Head of caudate nucleus (tissue), 42 donors: ENCODE data around the gene CRISPLD2.
A peak's percentile ranks its signal among the peaks of the same experiment; 100 is the strongest.

ENCODE experiments used
- DNase-seq, 42 donors: peaks; one replicate each; pipeline versions ENCODE4 v3.0.0 to v3.0.0-alpha.2; 2020 to 2021; ENCODE audit warnings: mixed read lengths in 7 of 42
- intact Hi-C: fragments of 100-400 bp; cut with DNase I; formaldehyde crosslinking; loops from one replicate; pipeline ENCODE4 v1.15.0; 2022

CRISPLD2 gene

DNA sequence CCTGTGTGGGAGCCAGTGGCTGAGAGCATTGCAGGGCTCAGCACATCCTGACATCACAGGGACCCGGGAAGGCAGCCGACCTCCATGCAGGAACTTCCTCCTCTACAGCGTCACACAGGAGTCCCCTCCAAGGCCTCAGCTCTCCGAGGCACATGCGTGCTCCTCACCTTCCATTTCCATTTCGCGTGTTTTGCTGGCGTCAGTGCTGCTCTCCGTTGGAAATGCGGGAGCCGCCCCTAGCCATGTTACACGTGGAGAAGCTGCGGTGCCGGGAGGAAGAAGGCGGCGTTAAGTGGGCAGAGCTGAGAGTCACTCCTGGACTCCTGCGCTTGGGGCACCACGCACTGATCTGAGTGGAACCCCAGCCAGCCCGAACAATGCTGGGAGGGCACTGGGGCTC lies 25.2 kb upstream of the CRISPLD2 start:
- no peak for DNase-seq
- intact Hi-C loops: no loop called here

DNA sequence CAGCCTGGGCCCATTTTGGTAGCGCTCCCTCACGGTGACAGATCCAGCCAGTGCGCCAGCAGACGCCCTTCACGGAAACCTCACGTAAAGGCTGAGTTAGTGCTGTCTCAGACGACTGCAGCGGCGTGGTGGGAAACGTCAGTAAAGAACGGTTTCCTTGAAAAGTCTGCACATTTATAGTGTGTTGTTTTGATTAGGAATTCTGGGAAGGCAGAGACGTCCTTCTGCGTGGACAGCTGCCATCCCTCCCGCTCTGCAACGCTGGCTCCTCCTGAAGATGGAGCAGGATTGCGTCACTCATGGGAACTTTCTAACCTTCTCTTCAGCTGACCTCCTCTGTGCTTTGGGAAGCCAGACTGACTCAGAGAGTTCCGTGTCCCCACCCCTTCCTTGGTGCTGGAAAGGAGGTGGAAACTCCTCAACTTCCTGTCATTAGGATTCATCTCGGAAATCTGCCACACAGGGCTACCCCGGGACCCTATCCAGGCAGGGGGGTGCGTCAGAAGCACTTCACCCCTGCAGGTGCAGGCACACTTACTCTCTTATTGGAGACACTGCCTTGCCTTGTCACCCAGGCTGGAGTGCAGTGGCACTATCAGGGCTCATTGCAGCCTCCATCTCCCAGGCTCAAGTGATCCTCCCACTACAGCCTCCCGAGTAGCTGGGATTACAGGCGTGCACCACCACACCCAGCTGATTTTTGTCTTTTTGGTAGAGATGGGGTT lies 24.3 kb upstream of the CRISPLD2 start:
- no peak for DNase-seq
- intact Hi-C loops: no loop called here

DNA sequence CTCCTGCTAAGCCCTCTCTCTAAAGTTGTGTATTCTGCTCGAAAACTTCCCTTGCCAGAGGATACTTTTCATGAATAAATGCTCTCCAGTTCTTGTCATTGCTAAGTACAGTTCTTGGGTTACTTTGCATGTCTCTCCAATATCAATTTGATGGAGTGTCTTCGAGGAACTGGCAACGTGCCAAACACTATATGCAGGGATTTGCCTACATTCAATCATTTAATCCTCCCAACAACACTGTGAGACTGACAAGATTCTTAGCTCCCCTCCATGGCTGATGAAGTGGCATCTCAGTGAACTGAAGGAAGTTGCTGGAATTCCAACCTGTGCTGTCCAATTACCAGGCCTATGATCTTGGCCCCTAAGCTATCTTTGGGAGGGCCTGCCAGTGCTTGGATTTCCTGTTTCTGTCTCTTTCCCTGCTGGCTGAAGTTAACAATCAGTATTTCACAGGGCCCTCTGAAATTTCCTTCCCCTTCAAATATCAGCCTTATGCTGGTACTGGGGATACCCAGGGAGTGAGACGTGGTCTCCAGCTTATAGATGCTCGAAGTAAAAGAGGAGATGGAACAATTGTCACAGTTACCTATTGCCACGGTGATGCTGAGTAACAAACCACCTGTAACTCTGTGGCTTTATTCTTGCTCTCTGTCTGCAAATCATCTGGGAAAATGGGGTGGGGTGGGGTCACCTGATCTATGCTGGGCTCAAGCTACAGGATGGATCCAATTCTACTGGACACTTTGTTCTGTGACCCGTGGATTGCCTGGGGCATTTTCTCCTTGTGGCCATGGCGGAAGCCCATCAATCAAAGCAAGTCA lies 19.4 kb upstream of the CRISPLD2 start:
- intact Hi-C loops: no loop called here
- no peak for DNase-seq

DNA sequence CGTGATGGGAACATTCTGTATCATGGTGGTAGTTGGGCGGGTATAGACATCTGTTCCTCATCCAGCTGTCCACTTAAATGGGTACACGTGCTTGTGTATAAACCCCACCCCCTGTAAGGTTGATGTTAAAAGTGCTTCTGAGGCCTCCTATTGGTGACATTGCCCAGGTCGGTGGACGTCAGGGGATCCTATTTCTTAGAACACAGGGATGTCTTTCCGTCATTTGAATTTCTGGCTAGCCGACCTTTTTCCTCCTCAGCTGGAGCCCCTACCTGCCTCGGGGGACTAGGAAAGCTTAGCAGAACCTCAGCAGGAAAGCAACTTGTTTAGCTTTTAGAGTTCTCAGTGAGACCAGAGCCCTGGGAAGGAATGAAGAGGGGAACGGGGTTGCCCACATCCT lies 16.6 kb upstream of the CRISPLD2 start:
- intact Hi-C loops: no loop called here
- DNase-seq: no peak

DNA sequence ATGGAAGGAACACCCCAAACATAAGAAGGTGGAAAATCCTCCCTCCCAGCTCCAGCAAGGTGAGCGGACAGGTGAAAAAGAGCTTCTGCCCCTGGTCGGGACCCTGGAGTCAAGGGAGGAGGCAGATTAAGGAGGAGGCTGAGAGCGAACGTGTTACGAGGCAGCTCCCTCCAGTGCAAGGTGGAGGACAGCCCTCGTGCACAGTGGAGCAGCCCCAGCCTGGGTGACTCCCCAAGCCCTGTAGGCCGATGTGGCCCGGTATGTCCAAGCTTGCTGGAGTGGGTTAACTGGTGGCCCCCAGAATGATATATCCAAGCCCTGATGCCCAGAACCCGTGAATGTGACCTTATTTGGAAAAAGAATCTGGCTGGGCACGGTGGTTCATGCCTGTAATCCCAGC lies 15.5 kb upstream of the CRISPLD2 start:
- intact Hi-C loops: no loop called here

DNA sequence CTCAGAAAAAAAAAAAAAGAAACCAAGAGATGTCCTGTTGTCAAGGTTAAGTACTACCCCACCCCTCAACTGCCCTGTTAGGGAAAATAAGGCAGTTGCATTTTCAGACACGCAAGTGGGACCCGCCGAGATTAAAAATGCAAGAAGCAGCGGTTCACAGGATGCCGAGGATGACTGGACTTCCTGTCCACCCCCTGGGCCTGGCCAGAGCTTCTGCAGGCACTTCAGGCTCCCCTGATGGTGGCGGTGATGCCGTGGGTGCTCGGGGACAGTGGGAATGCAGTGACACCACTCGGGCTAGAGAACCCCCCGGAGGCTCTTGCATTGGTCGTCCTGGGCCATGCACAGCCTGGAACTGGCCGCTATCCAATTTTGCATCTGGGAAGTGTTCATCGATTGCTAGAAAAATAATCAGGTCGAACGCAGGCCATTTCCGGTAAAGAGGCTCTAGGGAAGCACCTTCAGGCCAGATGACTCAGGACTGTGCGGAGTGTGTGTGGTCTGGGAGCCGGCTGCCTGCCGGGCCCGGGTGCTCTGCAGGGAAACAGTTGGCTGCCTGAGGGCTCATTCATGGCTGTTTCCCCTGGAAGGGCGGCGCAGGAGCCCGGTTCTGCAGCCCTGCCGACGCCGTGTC lies 13.4 kb upstream of the CRISPLD2 start:
- peak in 9 of 42 donors; percentile 7 to 44 (median 28) for DNase-seq

More for the DNA sequence above, 15.5 kb upstream of the CRISPLD2 start:
- no peak for DNase-seq

DNA sequence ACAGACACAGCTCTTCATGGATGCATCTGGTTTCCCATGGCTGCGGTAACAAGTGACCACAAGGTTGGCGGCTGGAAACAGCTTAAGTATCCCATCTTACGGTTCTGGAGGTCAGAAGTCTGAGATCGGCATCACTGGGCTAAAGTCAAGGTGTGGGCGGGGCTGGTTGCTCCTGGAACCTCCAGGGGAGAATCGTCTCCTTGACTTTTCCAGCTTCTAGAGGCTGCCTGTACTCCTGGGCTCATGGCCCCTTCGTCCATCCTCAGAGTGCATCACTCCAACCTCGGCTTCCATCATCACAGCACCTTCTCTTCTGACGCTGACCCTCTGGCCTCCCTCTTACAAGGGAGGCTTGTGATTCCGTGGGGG lies 12.9 kb upstream of the CRISPLD2 start:
- intact Hi-C loops: no loop called here

More for the DNA sequence above, 13.4 kb upstream of the CRISPLD2 start:
- intact Hi-C loops: no loop called here

DNA sequence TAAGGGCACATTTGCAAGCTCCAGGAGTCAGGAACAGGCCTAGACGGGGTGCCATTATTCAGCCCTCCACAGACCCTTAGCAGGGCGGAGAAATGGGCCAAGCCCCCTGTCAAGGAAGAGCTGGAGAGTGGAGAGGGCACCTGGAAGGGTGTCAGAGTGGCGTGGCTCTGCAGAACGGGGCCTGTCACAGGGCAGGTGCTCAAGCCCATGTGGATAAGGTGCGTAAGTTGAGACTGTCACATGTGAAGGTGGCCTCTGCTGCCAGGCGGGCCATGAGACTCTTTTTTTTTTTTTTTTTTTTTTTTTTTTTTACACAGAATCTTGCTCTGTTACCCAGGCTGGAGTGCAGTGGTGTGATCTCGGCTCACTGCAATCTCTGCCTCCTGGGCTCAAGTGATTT lies 12.0 kb upstream of the CRISPLD2 start:
- intact Hi-C loops: no loop called here

More for the DNA sequence above, 12.9 kb upstream of the CRISPLD2 start:
- DNase-seq: no peak

DNA sequence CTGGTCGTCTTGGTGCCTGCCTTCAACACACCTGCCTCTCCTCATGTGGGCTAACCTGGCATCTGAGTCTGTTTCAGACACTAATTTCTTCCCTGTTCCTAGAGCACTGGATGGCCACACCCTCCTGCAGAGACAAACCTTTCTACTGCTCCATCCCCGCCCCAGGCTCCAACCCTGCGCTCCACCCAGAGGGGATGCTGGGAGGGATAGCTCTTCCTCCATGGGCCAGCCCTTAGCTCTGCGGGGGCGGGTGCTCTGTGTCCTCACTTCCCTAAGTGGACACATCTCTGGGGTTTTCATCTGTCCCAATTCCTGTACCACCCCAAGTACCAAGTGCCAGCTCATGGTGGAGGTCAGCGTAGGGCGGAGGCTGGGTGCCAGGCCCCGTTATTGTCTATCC lies 11.0 kb upstream of the CRISPLD2 start:
- no peak for DNase-seq
- intact Hi-C loops: no loop called here

More for the DNA sequence above, 12.0 kb upstream of the CRISPLD2 start:
- DNase-seq: no peak

DNA sequence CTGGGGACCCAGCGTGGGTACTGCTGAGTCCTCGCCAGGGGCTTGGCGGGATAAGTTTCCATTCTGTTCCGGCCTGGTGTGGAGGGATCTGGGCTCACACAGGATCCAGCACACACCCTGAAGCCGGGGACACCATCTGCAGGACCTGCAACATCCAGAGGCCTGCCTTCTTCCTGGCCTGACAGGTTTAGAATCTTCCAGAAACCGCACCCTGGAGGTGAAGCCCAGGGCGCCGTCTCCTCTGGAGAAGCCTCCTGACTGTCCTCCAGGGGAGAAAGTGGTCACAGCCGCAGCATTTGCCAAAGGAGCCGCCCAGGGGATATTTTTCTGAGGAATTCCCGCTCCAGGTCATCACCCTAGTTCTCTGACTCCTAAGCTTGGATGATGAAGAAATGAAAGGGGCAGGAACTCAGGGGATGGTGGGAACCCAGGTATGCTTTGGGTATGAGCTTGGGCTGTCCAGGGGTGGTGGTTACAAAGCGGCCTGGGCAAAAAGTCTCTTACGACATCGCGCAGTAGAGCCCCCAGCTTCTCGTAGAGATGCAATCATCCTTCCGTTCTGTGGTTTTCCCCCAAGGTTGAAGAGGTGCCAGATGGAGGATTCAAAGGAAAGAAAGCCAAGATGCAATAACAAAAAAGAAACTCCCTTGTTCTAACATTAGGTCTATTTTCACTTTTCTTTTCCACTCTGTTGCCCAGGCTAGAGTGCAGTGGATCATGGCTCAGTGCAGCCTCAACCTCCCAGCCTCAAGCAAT lies 9.1 kb upstream of the CRISPLD2 start:
- intact Hi-C loops: no loop called here
- DNase-seq: peak in 2 of 42 donors; percentile 31 to 50

DNA sequence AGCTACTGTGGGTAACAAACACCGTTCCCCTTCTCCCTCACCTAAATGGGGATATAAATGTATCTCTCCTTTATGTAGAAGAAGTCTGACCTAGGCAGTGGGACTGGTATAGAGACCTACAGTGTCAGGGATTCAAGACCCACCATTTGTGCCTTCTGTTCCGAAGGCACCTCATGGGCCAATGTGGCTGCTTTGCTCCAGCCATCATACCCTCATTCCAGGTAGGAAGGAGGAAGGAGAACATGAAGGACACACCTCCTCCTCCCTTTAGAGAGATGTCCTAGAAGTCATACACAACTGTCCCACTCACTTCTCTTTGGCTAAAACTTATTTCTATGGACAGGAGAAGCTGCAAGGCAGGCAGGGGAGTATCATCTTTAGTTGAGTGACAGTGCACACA lies 8.3 kb upstream of the CRISPLD2 start:
- no peak for DNase-seq

DNA sequence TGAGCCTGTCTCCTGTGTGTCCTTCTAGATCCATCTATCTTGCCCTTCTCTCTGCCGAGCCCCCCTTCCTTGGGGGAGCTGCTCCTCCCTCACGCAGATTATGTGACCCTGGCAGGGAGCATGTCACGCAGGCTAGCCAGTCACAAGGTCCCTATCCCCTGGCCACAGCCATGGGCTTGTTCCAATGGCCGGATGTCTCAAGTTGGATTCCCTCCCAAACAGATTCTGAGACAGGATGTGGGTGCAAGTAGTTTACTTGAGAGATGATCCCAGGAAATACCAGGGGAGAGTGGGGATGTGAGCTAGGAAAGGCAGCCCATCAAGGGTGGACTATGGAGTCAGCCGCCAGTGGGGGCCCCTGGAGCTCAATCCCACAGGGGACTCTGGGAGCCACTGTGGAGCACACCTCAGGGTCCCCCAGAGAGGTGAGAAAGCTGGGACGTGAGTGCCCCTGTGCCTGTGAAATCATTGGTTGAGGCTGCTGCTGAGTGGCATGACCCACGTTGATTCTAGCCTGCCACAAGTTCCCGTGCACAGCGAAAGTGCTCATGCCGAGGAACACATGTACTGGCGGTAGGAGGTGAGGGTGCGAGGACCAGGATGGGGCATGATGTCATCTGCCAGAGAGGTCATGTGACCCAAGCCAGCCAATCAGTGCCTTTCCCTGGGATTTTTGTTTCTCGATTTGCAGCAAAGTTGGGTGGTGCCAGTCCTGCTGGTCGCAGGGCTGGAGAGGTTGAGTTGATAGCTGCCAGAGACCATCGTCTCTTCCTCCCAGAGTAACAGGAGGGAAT lies 6.4 kb upstream of the CRISPLD2 start:
- DNase-seq: no peak
- intact Hi-C loops: no loop called here

More for the DNA sequence above, 8.3 kb upstream of the CRISPLD2 start:
- intact Hi-C loops: no loop called here

DNA sequence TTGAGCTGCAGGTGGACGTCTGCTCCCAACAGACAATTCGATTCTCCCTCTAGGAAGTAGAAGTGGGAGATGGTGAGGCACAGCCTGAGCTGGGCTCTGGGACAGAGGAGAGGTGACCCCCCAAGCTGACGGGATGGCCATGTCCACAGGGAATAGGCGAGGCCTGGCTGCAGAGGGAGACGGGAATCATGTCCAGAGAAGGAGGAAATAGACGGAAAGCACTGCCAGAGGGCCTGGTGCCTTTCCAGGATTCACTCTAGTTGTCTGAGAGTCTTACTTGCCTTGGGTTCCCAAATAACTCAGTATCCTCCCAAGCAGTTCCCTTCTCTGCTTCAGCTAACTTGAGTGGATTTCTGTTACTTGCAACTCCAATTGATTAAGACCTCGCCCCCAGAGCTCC lies 4.3 kb upstream of the CRISPLD2 start:
- intact Hi-C loops: no loop called here
- no peak for DNase-seq

DNA sequence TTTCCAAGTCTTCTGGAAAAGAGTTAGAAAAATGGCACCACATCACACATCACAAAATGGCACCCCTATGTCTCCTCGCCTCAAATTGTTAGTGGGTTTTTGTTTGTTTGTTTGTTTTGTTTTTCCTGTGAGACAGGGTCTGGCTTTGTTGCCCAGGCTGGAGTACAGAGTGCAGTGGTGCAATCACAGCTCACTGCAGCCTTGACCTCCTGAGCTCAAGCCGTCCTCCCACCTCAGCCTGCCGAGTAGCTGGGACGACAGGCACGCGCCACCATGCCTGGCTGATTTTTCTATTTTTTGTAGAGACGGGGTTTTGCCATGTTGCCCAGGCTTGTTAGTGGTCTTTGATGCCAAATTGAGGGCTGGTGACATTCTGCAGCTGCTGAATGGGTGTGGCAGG lies 3.8 kb upstream of the CRISPLD2 start:
- intact Hi-C loops: no loop called here
- DNase-seq: no peak

DNA sequence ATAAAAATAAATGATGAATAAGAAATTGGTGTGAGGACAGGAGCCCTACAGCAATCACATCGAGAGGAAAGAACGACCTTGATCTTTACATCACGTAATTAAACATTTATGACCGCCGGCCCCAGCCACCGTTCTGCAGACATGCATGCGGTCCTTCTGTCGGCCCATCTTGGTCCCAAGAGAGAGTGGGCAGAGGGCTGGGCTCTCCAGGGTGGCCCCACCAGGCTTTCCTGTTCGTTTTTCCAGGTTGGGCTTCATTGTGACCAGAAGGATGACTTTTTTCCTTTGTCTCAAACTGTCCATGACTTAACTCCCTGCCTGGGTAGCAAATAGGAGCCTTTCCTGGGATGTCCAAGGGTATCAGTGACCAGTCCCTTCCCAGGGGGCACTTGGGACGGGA lies 3.3 kb upstream of the CRISPLD2 start:
- DNase-seq: no peak
- intact Hi-C loops: no loop called here

DNA sequence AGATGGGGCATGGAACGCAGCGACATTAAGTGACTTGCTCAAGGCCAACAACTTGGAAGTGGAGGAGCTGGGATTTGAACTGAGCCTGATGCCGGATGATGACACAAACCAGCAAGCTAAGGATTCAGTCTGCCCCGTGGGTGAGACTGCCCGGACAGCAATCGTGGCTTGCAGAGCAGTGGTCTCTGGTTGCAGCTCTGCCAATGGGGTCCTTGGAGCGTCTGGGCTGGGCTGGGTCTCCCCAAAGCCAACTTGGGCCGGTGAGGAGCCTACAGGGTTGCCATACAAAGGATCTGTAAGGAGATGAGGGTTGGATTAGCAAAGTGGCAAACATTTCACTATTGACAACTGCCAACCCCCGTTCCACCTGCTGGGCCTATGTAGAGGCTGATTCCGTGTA lies 2.6 kb upstream of the CRISPLD2 start:
- intact Hi-C loops: no loop called here
- DNase-seq: no peak

DNA sequence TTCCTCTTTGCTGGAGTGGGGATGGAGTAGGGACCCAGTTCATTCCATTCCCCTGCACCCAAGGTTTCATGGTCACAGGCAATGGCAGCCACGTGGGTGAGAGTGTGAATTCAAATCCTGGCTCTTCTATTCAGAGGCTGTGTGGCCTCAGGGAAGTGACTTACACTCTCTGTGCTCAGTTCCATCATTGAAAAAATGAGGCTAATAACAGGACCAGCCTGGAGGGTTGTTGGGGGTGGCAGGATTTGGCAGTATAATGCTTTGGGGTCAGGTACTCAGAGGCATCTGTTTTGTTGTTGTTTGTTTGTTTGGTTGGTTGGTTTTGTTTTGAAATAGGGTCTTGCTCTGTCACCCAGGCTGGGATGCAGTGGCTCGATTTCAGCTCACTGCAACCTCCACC lies 2.2 kb upstream of the CRISPLD2 start:
- DNase-seq: no peak
- intact Hi-C loops: no loop called here

DNA sequence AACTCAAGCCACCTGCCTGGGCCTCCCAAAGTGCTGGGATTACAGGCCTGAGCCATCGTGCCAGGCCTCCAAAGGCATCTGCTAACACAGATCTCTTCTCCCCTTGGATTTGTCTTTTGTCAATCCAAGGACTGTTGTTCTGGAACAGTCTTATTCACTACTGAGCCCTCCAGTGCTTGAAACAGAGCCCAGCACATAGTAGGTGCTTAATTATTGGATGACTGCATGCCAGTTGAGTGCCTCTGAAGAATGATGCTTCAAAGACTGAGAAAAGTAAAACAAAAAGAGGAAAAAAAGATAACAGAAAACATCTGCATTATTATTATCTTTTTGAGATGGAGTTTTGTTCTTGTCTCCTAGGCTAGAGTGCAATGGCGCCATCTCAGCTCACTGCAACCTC lies 1.7 kb upstream of the CRISPLD2 start:
- intact Hi-C loops: no loop called here
- no peak for DNase-seq
